Osteoblast (primary cell): Measurements from ENCODE around the gene CAMK2A. TPM values are rescaled to one million over a fixed set of nuclear protein-coding genes. Genes with fewer than 3 reads are reported as not detected.

Experiments used
- DNase-seq: peaks from one replicate; pipeline ENCODE4 v3.0.0; 2011; ENCODE audit warnings: low spot score, mixed read lengths; ENCODE audit not compliant: insufficient read length; ENCODE audit errors: missing footprints
- H2AFZ ChIP-seq: 2 replicates; pipeline ENCODE4 v1.6.0; 2011; ENCODE audit warnings: mild to moderate bottlenecking, low read length
- H3K27ac ChIP-seq: 2 replicates; pipeline ENCODE4 v1.5.1; 2011; ENCODE audit warnings: mild to moderate bottlenecking, low read depth, low read length, moderate library complexity
- H3K27me3 ChIP-seq: 2 replicates; pipeline ENCODE4 v1.6.0; 2012; ENCODE audit warnings: mild to moderate bottlenecking, control low read depth, inconsistent platforms, low read length, moderate library complexity; ENCODE audit not compliant: insufficient read depth
- H3K36me3 ChIP-seq: 2 replicates; pipeline ENCODE4 v1.5.1; 2011; ENCODE audit warnings: mild to moderate bottlenecking, low read length, control low read depth, moderate library complexity; ENCODE audit not compliant: insufficient read depth
- H3K4me1 ChIP-seq: 2 replicates; pipeline ENCODE4 v1.5.1; 2011; ENCODE audit warnings: mild to moderate bottlenecking, low read length, control low read depth, moderate library complexity; ENCODE audit not compliant: insufficient read depth
- H3K4me2 ChIP-seq: 2 replicates; pipeline ENCODE4 v1.6.0; 2011; ENCODE audit warnings: mild to moderate bottlenecking, low read length; ENCODE audit not compliant: insufficient read depth
- H3K4me3 ChIP-seq: fragments of 200-600 bp; sonication (generic); 3 replicates; pipeline ENCODE4 v1.5.1; 2012; ENCODE audit warnings: mild to moderate bottlenecking, low read length, inconsistent platforms; ENCODE audit not compliant: insufficient read depth
- H3K79me2 ChIP-seq: 2 replicates; pipeline ENCODE4 v1.6.0; 2012; ENCODE audit warnings: mild to moderate bottlenecking, low read length, control low read depth, inconsistent platforms; ENCODE audit not compliant: insufficient read depth
- H3K9me3 ChIP-seq: 2 replicates; pipeline ENCODE4 v1.5.1; 2011; ENCODE audit warnings: low read depth, low read length, control low read depth
- H4K20me1 ChIP-seq: 2 replicates; pipeline ENCODE4 v1.6.0; 2012; ENCODE audit warnings: mild to moderate bottlenecking, low read length, control low read depth; ENCODE audit not compliant: insufficient read depth
- total RNA-seq: library from RNA; depleted of rRNA; stranded (reverse); fragments of >200 nt; gene quantifications from 2 replicates; pipeline ENCODE4 v1.2.3, GENCODE V29; 2012
- TF ChIP-seq, protein P1 (sequence below): IDR thresholded peaks from 2 replicates; pipeline ENCODE4 v1.5.1; 2011; ENCODE audit warnings: mild to moderate bottlenecking, low read depth, low read length, moderate library complexity; ENCODE audit errors: extremely low read depth

CAMK2A gene
- total RNA-seq, 1 donor = 0.36 TPM

DNA sequence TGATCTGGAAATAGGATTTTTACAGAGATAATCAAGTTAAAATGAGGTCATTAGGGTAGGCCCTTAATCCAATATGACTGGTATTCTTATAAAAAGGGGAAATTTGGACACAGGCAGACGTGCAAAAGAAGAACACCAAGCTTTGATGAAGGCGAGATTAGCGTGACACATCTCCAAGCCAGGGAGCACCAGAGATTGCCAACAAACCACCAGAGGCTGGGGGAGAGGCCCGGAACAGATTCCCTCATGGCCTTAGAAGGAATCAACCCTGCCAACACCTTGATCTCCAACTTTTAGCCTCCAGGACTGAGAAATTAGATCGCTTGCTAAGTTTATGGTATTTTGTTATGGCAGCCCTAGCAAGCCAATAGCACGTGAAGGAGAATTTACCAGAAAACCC lies 23.9 kb upstream of the CAMK2A start:
- no peak for DNase-seq
- no peaks in the 10 kb centered on the region for H3K9me3 ChIP-seq
- no peak overlapping the region for H3K4me2 ChIP-seq
- H3K4me1 ChIP-seq = peaks cover 20% of the 10 kb centered on the region
- TF ChIP-seq, protein P1, sequence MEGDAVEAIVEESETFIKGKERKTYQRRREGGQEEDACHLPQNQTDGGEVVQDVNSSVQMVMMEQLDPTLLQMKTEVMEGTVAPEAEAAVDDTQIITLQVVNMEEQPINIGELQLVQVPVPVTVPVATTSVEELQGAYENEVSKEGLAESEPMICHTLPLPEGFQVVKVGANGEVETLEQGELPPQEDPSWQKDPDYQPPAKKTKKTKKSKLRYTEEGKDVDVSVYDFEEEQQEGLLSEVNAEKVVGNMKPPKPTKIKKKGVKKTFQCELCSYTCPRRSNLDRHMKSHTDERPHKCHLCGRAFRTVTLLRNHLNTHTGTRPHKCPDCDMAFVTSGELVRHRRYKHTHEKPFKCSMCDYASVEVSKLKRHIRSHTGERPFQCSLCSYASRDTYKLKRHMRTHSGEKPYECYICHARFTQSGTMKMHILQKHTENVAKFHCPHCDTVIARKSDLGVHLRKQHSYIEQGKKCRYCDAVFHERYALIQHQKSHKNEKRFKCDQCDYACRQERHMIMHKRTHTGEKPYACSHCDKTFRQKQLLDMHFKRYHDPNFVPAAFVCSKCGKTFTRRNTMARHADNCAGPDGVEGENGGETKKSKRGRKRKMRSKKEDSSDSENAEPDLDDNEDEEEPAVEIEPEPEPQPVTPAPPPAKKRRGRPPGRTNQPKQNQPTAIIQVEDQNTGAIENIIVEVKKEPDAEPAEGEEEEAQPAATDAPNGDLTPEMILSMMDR = no peak
- H4K20me1 ChIP-seq = no peaks in the 10 kb centered on the region
- no peaks in the 10 kb centered on the region for H3K79me2 ChIP-seq
- no peak overlapping the region for H2AFZ ChIP-seq
- no peaks in the 10 kb centered on the region for H3K36me3 ChIP-seq
- no peak overlapping the region for H3K4me3 ChIP-seq
- no peaks in the 10 kb centered on the region for H3K27me3 ChIP-seq
- no peak overlapping the region for H3K27ac ChIP-seq

DNA sequence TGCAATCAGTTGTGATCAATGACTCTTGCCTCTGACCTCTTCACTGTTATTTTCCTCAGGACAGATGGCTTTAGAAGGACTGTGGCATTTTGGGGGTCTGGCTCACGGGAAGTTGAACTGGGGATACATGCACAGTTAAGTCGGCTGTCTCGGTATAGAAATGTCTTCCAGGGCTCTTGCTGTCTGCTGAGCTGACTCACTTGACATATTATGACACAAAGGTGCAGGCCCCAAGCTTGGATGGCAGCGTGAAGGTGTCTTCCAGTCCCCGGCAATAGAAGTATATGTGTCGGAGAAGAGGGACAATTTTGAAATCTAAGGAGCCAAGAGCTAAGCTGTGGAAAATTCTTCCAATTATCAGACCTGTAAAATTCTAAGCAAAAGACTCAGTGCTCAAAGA lies 22.9 kb upstream of the CAMK2A start:
- H3K4me3 ChIP-seq = no peak overlapping the region
- no peaks in the 10 kb centered on the region for H3K79me2 ChIP-seq
- no peaks in the 10 kb centered on the region for H3K27me3 ChIP-seq
- no peak for DNase-seq
- no peaks in the 10 kb centered on the region for H3K9me3 ChIP-seq
- peaks cover 10% of the 10 kb centered on the region for H3K4me1 ChIP-seq
- H3K36me3 ChIP-seq = no peaks in the 10 kb centered on the region
- TF ChIP-seq, protein P1 = no peak
- H3K4me2 ChIP-seq = no peak overlapping the region
- no peak overlapping the region for H2AFZ ChIP-seq
- no peak overlapping the region for H3K27ac ChIP-seq
- no peaks in the 10 kb centered on the region for H4K20me1 ChIP-seq

DNA sequence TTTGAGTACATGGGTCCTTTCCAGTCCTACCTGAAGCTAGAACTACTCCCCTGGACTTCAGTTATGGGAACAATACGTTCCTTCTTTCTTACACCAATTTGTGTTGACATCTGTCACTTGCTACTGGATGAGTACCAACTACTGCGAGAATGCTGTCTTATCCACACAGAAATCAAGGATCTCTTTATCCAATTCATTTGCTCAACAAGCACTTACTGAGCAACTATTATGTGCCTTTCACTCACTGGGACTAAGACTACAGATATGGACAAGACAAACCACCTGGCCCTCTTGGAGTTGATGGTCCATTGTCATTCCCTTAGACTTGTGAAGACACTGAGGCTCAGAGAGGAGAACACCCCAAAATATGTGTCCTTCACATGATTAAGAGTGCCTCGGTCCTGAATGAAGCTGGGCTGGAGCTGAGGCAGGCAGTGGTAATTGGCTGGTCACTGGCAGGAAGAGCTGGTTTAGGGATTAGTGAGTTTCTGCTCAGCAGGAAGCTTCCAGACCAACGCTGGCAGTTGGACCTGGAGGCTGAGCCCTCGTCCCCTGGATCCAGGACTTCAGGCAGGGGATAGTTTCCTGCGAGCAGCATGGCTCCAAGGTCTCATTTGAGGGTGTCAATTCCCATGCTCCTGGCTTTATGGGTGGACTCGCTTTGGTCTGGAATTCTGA lies 21.6 kb upstream of the CAMK2A start:
- no peaks in the 10 kb centered on the region for H3K79me2 ChIP-seq
- no peaks in the 10 kb centered on the region for H4K20me1 ChIP-seq
- peak overlapping the region; percentile 47 for H3K27ac ChIP-seq
- TF ChIP-seq, protein P1 = no peak
- H2AFZ ChIP-seq = no peak overlapping the region
- no peak overlapping the region for H3K4me3 ChIP-seq
- no peaks in the 10 kb centered on the region for H3K36me3 ChIP-seq
- H3K9me3 ChIP-seq = no peaks in the 10 kb centered on the region
- H3K4me1 ChIP-seq = no peaks in the 10 kb centered on the region
- no peak for DNase-seq
- no peaks in the 10 kb centered on the region for H3K27me3 ChIP-seq
- no peak overlapping the region for H3K4me2 ChIP-seq

DNA sequence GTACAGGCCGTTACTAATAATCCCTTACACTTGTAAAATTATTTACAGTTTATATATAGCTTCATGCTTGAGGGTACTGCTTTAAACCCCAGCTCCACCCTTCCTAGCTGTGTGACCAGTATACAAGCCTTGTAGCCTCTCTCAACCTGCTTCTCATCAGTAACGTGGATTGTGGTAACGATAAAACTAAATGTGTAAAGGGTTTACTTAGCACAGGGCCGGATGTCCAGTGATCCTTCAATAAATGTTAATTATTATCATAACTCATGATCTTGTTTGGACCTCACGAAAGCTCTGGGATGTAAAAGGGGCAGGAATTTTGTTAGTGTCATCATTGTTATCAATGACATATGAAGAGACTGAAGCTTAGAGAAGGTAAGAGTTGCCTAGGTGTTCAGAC lies 20.7 kb upstream of the CAMK2A start:
- no peak for DNase-seq
- H3K79me2 ChIP-seq = no peaks in the 10 kb centered on the region
- TF ChIP-seq, protein P1 = no peak
- no peaks in the 10 kb centered on the region for H3K9me3 ChIP-seq
- H3K27ac ChIP-seq = no peak overlapping the region
- no peaks in the 10 kb centered on the region for H4K20me1 ChIP-seq
- no peak overlapping the region for H2AFZ ChIP-seq
- no peaks in the 10 kb centered on the region for H3K27me3 ChIP-seq
- H3K4me2 ChIP-seq = no peak overlapping the region
- no peaks in the 10 kb centered on the region for H3K36me3 ChIP-seq
- no peak overlapping the region for H3K4me3 ChIP-seq
- no peaks in the 10 kb centered on the region for H3K4me1 ChIP-seq
